ENCODE data around the gene MAP1LC3B.
A peak's percentile ranks its signal among the peaks of the same experiment; 100 is the strongest.
"Not testable (repeated sequence)": the region's sequence is repeated elsewhere in the genome, so short reads cannot be mapped to it uniquely, and the experiment has no call there.

The MAP1LC3B gene

DNA sequence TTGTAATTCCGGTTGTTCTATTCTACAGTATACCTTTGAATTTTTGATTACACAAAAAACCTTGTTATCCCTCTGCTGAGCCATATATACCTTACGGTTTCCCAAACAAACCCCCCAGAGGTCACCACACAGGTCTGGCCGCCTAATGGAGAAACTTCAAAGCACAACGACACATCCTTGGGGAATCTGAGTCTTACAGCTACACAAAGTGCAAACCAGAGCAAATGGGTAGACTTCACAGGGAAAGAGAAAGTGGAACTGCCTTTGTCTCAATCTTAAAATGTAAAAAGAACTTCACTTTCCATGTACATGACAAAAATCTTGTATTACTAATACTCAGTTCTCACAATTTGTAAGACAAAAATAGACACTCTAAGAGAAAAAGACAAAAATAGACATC is 11.3 kb upstream of the MAP1LC3B start:
- no peak for DNase-seq (ENCODE audit: low spot score)

DNA sequence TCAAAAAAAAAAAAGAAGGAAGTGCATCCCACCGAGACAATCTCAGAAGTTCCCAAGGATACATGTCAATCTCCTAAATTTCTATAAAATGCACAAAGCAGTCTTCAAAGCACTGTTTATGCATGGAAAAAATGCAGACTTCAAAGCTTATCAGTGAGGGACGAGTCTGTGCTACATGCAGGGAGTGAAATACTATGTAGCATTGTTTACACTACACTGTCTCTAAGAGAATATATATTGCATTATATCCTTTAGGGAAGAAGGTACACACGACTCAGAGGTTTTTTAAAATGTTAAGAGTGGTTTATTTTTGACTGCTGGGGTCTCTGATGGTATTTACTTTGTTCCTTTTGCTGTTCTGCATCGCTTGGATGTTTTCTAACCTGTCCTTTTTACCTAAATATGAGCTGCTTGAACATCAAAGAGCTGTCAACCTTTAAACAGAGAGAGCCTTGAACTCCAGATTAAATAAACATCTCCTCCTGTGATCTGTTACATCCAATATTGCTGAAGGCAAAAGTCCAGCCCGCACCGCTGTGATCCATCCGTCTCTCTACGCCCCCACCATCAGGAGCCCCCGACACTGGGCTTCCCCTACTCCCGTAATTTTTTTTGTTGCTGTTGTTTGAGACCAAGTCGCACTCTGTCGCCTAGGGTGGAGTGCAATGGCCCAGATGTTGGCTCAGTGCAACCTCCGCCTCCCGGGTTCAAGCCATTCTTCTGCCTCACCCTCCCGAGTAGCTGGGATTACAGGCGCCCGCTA is 9.9 kb upstream of the MAP1LC3B start:
- no peak for DNase-seq (ENCODE audit: low spot score)

DNA sequence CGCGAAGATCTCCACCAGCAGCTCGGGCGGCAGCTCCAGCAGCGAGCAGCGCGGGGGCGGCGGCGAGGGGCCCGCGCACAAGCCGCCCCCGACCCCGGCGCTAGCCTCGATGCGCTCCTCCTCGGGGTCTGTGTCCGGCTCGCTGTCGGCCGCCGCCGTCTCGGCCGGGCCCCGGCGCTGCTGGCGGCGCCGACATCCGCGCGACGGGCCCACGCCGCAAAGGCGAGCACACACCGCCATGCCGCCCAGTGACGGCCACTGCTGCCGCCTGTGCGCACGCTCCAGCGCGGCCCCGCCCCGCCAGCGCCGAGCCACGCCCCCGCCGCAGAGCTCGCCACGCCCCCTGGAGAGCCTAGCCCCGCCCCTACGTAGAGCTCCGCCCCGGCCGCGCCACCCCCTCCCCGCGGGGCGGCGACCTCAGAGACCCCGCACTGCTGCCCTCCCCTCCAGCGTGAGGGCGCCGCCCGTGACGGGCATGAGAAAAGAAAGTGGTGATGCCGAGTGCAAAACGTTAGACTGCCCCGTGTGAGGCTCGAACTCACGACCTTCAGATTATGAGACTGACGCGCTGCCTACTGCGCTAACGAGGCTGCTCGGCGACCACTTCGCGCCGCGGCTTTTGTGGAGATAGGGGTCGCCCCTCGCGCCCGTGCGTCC is 8.5 kb upstream of the MAP1LC3B start, which contains the start of gene FBXO31:
Gene FBXO31, minus strand, starts transcription at position 272 of the 657 bp plus-strand sequence. Its CDS starts 32 bp downstream, at position 240.
- DNase-seq (ENCODE audit: low spot score) = peak; percentile 92

DNA sequence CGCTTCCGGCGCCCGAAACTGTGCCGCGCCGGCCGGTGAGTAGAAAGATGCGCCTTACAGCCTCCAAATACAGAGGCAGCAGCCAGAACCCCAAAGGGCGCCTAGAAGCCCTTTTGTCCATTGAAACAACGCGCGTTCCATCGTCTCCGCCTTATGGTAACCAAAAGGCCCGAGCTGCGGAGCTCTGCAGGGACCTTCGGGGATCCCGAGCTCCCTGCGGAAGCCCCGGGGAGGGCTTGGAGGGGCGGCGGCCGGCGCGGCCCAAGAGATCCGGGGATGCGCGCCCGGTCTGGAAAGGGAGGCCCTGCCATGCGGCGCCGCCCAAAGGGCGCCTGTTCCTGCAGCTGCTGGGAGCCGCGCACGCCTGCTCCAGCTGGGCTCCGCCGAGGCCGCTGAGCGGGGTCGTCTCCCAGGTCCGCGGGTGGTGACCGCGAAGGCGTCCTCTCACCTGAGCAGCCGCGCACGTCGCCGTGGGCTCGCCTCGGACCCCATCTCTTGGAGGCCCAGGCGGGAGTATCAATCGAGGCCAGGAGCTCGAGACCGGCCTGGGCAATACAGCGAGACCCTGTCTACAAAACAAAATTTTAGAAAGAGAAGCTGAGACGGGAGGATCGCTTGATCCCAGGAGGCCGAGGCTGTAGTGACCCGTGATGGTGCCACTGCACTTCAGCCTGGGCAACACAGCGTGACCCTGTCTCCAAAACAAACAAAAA is 7.8 kb upstream of the MAP1LC3B start:
- peak; percentile 70 for DNase-seq (ENCODE audit: low spot score)

DNA sequence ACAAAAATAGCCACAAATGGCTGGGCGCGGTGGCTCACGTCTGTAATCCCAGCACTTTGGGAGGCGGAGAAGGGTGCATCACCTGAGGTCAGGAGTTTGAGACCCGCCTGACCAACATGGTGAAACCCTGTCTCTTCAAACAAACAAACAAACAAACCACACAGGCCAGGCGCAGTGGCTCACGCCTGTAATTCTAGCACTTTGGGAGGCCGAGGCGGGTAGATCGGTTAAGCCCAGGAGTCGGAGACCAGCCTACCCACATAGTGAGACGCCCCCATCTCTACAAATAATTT is 7.3 kb upstream of the MAP1LC3B start:
- DNase-seq (ENCODE audit: low spot score) = not testable (repeated sequence)

DNA sequence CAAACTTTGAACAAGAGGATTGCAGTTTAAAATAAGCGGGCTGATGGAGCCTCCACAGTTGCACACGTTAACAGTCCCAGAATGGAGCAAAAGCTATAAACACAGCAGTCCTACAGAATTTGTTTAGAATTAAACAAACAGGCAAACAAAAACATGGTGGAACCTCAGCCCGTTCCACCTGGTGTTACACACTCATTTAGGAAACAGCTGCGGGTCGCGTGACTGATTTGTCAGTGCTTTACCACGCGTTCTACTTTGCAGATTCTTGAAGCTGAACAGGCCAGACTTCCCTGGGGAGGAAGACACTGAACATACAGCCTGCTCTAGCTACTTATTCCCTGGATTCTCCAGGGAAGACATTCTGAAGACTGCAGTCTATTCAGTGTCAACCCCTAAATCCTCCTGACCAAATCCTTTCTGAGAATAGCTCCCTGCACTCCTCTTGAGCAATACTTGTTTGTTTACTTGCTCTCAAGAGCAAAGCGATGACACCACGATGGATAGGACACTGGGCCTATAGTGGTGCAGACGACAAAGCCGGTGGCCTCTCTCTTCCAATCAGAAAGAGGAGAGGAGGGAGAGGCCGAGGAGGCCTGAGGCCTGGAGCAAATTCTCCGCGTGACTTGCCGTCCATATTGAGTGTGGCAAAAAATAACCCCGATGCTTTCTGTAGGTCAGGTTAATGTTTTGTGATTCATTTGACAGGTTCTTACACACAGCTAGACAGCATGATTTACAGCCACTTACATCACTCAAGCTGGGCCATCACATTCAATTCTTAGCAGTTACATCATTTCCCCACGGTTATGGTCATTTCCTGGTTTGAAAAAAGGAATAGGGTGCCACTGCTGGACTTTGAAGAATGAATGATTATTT is 4.0 kb upstream of the MAP1LC3B start:
- peak; percentile 82 for DNase-seq (ENCODE audit: low spot score)

DNA sequence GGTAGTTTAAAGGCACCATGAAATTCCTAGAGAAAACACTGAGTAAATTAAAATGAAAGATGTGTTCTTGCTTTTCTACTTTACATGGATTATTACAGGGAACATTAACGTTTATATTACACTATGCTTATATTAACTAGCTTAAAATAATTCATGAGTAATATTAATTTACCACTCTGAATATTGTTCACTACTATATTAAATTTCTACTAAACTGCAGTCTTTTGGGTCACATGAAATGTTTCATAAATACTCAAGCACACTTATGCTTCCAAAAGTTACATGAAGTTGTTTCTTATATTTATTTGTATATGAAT is 3.4 kb upstream of the MAP1LC3B start:
- no peak for DNase-seq (ENCODE audit: low spot score)

DNA sequence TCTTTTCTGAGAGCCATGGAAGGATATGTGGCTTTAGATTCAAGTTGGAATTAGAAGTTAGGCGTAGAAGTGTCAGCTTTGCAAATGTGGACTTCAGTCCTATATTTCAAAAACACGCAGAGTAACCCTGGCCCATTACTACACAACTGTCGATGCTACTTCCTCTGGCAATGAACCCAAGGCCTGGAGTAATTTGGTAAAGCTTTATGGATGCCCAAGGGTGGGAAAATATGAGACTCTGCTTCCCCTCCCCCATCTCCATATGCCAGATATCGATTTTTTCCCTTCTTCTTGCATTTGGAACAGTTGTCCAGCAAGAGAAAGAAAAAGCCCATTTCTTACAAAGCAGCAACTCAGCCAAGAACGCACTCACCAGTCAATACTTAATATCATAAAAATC is 2.9 kb upstream of the MAP1LC3B start:
- DNase-seq (ENCODE audit: low spot score) = no peak

DNA sequence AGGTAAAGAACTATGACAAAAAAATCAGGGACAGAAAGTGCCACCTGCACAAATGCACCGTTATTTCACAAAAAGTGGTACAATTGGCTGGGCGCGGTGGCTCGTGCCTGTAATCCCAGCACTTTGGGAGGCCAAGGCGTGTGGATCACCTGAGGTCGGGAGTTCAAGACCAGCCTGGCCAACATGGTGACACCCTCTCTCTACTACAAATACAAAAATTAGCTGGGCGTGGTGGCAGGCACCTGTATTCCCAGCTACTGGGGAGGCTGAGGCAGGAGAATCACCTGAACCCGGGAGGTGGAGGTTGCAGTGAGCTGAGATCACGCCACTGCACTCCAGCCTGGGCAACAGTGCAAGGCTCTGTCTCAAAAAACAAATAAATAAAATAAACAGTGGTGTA is 2.2 kb upstream of the MAP1LC3B start:
- DNase-seq (ENCODE audit: low spot score) = not testable (repeated sequence)

DNA sequence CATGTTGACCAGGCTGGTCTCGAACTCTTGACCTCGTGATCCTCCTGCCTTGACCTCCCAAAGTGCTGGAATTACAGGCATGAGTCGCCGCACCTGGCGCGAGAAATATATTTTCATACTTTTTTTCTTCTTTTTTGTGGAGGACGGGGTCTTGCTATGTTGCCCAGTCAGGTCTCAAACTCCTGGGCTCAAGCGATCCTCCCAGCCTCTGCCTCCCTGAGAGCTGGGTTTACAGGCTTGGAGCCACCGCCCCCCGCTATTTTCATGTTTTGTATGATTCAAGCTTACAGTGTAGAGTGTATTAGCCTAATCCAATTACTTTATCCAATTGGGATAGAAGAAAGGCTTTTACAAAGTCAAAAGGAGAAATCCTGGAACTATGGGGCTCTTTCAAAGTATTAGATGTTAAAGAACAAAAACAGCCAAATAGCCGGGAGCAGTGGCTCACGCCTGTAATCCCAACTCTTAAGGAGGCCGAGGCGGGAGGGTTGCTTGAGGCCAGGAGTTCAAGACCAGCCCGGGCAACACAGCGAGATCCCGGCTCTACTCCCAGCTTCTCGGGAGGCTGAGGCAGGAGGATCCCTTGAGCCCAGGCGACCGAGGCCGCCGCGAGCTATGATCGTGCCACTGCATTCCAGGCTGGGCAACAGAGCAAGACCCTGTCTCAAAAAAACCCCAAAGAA is 1.4 kb upstream of the MAP1LC3B start:
- no peak for DNase-seq (ENCODE audit: low spot score)

DNA sequence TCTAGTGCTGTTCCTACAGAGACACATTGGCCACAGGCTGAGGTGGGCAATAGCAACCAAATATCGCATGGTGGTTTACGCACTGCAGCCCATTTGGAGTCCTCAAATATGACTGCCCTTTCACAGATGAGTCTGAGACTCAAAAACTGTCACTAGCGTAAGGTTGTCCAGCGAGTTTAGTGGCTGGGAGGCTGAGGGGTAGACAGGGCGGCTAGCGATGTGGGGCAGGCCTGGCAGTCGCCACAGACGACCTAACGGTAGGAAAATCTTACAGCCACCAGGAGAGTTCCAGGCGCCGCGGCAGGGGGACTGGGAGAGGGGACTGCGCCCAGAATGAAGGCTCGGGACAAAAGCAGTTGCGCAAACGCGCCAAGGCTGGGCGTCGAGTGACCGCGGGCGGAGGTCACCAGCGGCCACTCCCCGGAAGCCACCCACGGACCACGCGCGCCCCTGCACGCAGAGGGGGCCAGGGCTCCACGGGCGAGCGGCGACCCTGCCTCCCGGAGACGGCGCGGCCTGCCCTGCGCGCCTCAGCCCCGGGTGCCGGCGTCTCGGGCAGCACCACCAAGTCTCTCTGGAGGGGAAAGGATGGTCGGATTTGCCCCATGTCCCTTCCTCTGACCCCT is 699 bp upstream of the MAP1LC3B start:
- no peak for DNase-seq (ENCODE audit: low spot score)

DNA sequence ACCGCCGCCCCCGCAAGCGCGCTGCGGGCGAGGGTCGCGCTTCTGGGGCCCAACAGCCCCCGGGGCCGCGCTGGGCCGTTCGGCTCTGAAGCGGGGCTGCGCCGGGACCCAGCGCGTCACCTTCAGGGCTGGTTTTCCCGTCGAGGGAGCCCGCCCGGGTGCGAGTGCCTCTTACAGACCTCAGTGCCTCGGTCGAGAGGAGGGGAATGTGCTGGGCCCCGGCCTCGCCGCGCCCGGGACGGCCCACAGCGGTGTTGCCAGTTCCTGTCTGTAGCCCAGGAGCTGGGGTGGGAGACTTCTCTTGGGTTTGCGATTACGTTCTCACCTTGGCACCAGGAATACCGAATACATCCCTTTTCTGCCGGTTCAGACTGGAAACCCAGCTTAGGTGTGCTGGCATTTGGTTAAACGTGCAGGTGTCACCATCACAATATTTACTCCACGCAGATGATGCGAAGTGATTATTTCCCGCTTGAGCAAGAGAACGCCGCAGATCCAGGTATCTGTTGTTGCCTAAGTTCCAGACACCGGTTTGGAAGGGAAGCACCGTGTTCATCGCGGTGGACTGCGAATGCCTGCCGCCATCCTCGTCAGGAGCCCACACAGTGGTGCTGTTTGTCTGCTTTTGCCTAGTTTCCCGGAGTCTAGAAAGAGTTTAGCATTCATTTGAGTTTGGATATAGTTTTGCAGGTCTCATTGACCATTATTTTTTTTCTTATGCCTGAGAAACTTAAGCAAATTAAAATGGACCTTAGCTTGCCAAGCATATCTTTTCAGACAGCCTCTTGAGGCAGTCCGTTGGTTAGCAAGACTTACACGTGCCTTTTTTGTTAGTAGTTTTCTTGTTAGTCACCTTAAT is 914 bp downstream of the MAP1LC3B start:
- DNase-seq (ENCODE audit: low spot score) = peak; percentile 40

DNA sequence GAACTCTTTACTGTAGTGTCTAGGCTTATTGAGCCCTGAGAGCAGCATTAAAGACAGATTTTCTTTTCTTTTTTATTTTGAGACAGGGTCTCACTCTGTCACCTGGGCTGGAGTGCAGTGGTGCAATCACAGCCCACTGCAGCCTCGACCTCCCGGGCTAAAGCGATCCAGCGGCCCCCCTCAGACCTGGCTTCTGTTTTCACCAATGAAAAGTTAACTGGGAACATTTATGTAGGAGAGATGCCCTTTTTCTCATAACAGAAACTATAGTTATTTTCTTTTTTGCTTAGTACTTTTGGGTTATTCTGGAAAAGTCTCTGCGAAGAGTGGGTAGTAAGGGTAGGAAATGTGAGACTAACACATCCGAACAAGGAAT is 1.5 kb downstream of the MAP1LC3B start:
- no peak for DNase-seq (ENCODE audit: low spot score)

DNA sequence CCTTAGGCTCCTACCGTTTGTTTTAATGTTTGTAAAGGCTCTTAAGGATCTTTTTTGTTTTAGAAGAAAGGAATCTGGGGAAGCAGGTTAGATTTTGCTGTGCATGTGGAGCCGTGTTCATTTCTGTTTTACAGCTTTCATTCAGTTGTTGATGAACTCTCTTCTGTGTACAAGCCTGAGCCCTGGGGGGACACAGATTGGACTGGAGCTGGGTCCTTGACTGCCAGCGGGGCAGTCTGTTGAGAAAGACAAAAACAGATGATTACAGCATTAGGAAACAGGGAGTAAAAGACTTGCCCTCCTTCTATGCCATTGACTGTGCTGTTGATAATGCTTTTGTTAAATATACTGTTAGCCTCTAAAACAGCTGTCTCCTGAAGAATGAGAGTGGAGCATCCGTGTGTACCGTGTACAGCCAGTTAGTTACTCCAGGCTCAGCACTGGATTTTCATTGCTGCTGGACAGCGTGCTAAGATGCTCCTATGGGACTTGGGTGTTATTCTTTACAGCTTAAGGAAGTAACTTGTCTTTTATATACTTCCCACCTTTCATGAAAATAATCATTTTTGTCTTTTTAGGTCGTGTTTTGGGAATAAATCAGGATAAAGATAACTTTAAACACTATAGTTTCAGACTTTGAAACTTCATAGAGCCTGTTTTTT is 3.2 kb downstream of the MAP1LC3B start:
- no peak for DNase-seq (ENCODE audit: low spot score)

DNA sequence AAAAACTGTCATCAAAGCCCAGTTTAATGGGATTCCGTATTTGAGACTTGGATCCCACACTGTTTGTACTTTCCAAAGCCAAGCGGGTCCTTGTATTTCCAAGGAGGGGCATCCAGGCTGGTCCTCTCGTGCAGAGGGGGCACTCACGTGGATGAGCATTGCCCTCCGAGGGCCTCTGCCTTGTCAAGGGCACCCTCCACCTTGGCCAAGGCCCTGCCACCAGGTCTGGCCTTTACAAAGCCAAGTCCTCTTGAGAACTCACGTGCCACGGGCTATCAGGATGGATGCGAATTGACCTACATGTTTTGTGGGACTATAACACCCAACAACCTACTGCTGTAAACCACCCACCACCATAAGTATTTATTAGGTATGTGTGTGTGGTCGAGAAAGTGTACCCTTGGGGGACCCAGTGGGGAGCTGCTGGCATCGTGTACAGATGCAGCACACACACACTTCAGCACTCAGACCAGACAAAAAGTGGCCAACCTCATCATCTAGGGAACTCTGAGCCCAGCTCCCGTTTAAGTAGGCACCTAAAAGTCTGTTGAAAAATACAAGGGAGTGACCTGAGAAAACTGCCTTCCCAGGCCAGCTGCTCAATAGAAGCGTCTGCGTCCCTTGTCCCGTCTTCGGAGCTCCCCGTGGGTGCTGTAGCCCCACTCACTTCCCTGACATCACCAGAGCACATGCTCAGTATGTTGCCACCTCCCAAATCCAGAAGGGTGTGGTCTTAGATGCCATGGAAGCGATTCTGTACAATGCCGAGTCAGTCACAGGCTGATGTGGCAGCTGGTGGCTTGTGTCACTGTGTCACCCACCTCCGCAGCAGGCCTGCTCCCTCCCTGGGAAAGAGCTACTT is 12.9 kb downstream of the MAP1LC3B start:
- no peak for DNase-seq (ENCODE audit: low spot score)

DNA sequence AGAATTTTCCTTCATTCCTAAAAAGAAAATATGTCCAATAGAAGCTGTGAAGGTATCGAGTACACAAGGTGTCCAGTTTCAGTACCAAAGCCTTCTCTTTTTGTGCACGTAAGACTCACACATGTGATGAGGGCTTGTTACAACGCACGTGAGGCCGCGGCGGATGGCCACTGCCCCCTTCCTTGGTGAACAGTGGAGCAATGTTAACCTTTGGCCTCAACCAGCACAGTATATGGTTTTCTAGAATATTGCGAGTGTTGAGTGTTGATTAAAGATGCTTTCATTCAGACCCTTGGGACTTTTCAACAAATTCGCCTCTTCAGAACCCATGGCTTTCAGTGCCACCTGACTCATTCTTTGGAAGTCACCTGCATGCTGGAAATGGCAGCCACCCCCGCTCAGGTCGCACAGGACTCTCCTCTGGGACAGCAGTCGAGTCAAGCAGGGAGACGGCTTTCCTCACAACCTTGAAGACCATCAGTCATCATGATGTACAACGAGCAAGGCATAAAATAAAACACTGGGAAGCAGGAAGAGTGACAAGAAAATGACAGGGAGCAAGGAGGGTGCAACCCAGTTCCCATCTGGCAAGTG is 14.5 kb downstream of the MAP1LC3B start:
- no peak for DNase-seq (ENCODE audit: low spot score)

DNA sequence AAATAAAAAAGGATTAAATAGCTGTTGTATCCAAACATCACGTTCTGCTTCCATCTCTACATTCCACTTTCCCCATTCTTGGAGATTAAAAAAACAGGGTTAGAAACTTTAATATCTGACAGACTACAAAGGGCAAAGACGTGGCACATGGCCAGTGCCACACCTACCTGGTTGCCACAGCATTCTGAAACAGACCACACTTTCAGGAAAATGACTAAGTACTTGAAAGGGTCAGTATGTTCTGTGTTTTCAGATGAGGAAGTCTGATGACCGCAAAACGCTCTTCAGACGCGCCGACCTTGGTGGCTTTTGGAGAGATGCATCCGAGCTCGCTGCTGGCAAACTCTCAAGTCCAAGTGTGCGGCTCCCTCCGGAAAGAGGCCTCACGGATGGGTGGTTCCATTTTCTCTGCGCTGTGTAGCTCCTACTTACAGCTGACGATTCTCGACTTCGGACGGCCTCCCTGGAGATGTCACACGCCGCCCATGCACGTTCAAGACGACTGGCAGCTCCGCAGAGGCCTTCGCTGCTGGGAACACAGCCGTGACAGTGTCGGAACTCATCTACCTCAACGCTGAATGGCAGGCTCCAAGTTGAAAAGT is 15.5 kb downstream of the MAP1LC3B start:
- DNase-seq (ENCODE audit: low spot score) = no peak

DNA sequence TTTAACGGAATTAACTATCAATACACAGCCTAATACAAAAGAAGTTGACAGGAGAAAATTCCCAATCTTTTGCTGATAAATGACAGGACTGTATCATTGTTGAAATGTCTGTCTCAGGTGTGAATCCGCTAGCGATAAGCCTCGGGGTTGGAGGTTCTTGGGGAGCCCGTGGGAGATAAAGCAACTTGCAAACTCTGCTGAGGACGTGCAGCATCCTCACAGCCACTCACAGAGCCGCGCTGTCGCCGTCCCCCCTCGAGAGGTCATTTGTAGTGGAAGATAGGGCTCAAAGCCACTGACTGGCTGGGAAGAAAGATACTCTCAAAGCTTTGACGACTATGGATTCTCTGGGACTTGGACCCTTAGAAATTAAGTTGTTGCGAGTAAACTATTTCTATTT is 17.0 kb downstream of the MAP1LC3B start:
- no peak for DNase-seq (ENCODE audit: low spot score)

Measured in D341Med (cell line).